ENCODE results near the gene MDM4. TPM values are rescaled to one million over a fixed set of nuclear protein-coding genes. Genes with fewer than 3 reads are reported as not detected.

Gene MDM4
- total and polyA plus RNA-seq, 2 donors (not counting 3 experiments of a cell fraction or from before 2014, with no cell fraction given), result 11.7 to 67.0 TPM

- Histone ChIP-seq H3K9ac (replicated peaks; ENCODE audit: extremely low read depth, insufficient read depth, low read length) (no peak overlapping the region), H3K4me2 (ENCODE audit: insufficient read depth, low read length) (no peak overlapping the region), H3K9me3 (replicated peaks; ENCODE audit: control insufficient read depth, insufficient read depth, low read length) (no peaks in the 10 kb centered on the region), H3K4me3 (replicated peaks in 1 of 3; ENCODE audit: insufficient read depth in 1 of 3, low read depth in 1 of 3, low read length in 3 of 3) (no peak overlapping the region), H3K36me3 (ENCODE audit: control insufficient read depth in 2 of 2, extremely low read depth in 1 of 2, insufficient read depth in 2 of 2, low read length in 2 of 2) (no peaks in the 10 kb centered on the region), H3K4me1 (ENCODE audit: control insufficient read depth, extremely low read depth, insufficient read depth, low read length) (peaks cover 11% of the 10 kb centered on the region), H3K27ac (ENCODE audit: insufficient read depth, low read depth, low read length) (no peak overlapping the region), H4K20me1 (replicated peaks; ENCODE audit: control insufficient read depth, extremely low read depth, insufficient read depth, low read length) (no peaks in the 10 kb centered on the region), H3K79me2 (ENCODE audit: control insufficient read depth, insufficient read depth, low read length) (no peaks in the 10 kb centered on the region), H2AFZ (ENCODE audit: low read depth, low read length) (no peak overlapping the region), H3K27me3 (ENCODE audit: control insufficient read depth in 2 of 2, insufficient read depth in 2 of 2, low read length in 2 of 2) (no peaks in the 10 kb centered on the region), H3K9me1 (replicated peaks; ENCODE audit: control insufficient read depth, extremely low read depth, insufficient read depth, low read length) (no peaks in the 10 kb centered on the region)
- ChIA-PET CTCF (interaction anchor here (1.1 to 1.9 kb wide), 4 partner anchors 9 to 216 kb away, joined by 3 to 5 read pairs (median 4); no protein-coding TSS in a partner anchor), POLR2A (no interaction called here)
- FAIRE-seq (peak; percentile 67), DNase-seq (ENCODE audit: low read depth, low spot score) (peak; percentile 24)
- intact Hi-C loops (cut with micrococcal nuclease), result no loop called here
- BruUV-seq (replicated peaks), result no TSS peak
- no peak for TF ChIP-seq MAX (IDR thresholded peaks at IDR 0.05; ENCODE audit: insufficient read depth, insufficient read length)
- TF ChIP-seq JUN (IDR thresholded peaks at IDR 0.05; ENCODE audit: borderline replicate concordance, insufficient read depth, insufficient read length, low read depth), result peak; percentile 62
- TF ChIP-seq POLR2AphosphoS5 (IDR thresholded peaks at IDR 0.05; ENCODE audit: insufficient read depth, low read depth, low read length), result peak; percentile 32
- no peak for TF ChIP-seq EZH2 (IDR thresholded peaks at IDR 0.05; ENCODE audit: borderline replicate concordance, low read depth, low read length, severe bottlenecking)
- TF ChIP-seq, protein P1, sequence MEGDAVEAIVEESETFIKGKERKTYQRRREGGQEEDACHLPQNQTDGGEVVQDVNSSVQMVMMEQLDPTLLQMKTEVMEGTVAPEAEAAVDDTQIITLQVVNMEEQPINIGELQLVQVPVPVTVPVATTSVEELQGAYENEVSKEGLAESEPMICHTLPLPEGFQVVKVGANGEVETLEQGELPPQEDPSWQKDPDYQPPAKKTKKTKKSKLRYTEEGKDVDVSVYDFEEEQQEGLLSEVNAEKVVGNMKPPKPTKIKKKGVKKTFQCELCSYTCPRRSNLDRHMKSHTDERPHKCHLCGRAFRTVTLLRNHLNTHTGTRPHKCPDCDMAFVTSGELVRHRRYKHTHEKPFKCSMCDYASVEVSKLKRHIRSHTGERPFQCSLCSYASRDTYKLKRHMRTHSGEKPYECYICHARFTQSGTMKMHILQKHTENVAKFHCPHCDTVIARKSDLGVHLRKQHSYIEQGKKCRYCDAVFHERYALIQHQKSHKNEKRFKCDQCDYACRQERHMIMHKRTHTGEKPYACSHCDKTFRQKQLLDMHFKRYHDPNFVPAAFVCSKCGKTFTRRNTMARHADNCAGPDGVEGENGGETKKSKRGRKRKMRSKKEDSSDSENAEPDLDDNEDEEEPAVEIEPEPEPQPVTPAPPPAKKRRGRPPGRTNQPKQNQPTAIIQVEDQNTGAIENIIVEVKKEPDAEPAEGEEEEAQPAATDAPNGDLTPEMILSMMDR (IDR thresholded peaks at IDR 0.05; ENCODE audit: extremely low read depth in 1 of 2, insufficient read depth in 1 of 2, low read depth in 1 of 2, low read length in 2 of 2), result no peak
- no peak for TF ChIP-seq POLR2A (IDR thresholded peaks at IDR 0.05; ENCODE audit: low read depth, low read length)
- no peak for TF ChIP-seq GATA2 (IDR thresholded peaks at IDR 0.05; ENCODE audit: insufficient read depth, insufficient read length, low read depth, low read length)
- TF ChIP-seq FOS (IDR thresholded peaks at IDR 0.05; ENCODE audit: borderline replicate concordance, insufficient read depth, low read length), result peak; percentile 85
- dilution Hi-C loops (cut with MboI; ENCODE audit: extremely low pct_ligation_motif_present, low sequenced_read_pairs), result no loop called here
Observed at GRCh38 chr1:204591473-204592090, 75.4 kb downstream of the MDM4 start.

Data from endothelial cell of umbilical vein (primary cell).